ENCODE measurements around the gene LCE2C.

DNA sequence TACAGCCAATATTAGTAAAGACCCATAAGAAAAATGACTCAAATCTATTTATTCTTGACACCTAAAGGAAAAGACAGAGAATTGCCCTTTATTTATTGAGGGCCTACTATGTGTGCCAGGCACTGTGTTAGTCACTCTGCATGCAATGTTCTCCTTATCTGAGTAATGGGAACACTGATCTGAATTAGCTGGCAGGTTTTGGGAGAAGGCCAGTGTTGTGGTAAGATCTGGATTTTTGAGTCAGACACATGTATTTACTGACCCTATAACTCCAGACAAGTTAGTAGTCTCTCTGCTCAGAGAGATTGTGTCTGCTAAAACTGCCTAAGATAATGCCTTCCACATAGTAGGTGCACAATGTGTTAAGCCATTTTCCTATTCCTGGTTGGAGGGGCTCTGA, 50.2 kb downstream of the LCE2C start:
- TF ChIP-seq CTCF (IDR thresholded peaks at IDR 0.05) (no peak), POLR2A (IDR thresholded peaks at IDR 0.05) (no peak)
